T-cell (primary cell): ENCODE results near the gene MYO7A. TPM values are rescaled to one million over a fixed set of nuclear protein-coding genes. Genes with fewer than 3 reads are reported as not detected.

Source experiments
- ATAC-seq, 4 experiments: fragments of 200-7000 bp in 3 of 4; fragments of 150-1000 bp in 1 of 4; cut with Tn5 transposase; replicated peaks in 1 of 4; 1 replicate in 3 of 4; 2 replicates in 1 of 4; pipeline ENCODE4 v1.10.0; 2021; ENCODE audit warnings: moderate library complexity in 3 of 4, mild to moderate bottlenecking in 2 of 4, moderate number of reproducible peaks in 1 of 4
- CTCF ChIA-PET, 2 donors: fragments of 300-600 bp; sonication (Branson Sonifier 250); formaldehyde crosslinking; loops; one replicate each; lab custom pipeline; 2022; ENCODE audit warnings: antibody characterized with exemption in 2 of 2; lab: Charles Lee
- POLR2A ChIA-PET, 2 donors: fragments of 300-600 bp; sonication (Branson Sonifier 250); formaldehyde crosslinking; loops; one replicate each; lab custom pipeline; 2022; ENCODE audit warnings: antibody characterized with exemption in 2 of 2; lab: Charles Lee
- DNase-seq, 35 experiments: peaks; one replicate each; pipeline versions ENCODE4 v3.0.0 to v3.0.0-alpha.2; 2013 to 2023
- H3K27ac ChIP-seq: one replicate; pipeline ENCODE4 v1.5.1; 2013; ENCODE audit warnings: low read length
- H3K27me3 ChIP-seq, 2 experiments: replicated peaks in 1 of 2; 1 replicate in 1 of 2; 2 replicates in 1 of 2; pipeline versions ENCODE4 v1.6.1 to v1.7.0; 2013; ENCODE audit warnings: low read length in 1 of 2, mixed read lengths in 1 of 2; ENCODE audit not compliant: control insufficient read depth in 2 of 2, insufficient read depth in 2 of 2; ENCODE audit errors: extremely low read depth in 1 of 2
- H3K36me3 ChIP-seq, 2 donors: 1 replicate in 1 of 2; 2 replicates in 1 of 2; pipeline versions ENCODE4 v1.6.1 to v1.7.0; 2013; ENCODE audit warnings: low read length in 1 of 2; ENCODE audit not compliant: control insufficient read depth in 2 of 2, insufficient read depth in 1 of 2; ENCODE audit errors: extremely low read depth in 1 of 2
- H3K4me1 ChIP-seq, 2 experiments: 1 replicate in 1 of 2; 2 replicates in 1 of 2; pipeline versions ENCODE4 v1.6.1 to v1.7.0; 2013; ENCODE audit warnings: low read length in 2 of 2, mixed read lengths in 1 of 2; ENCODE audit not compliant: insufficient read depth in 2 of 2, control insufficient read depth in 1 of 2; ENCODE audit errors: extremely low read depth in 1 of 2
- H3K4me3 ChIP-seq, 2 donors: 1 replicate in 1 of 2; 2 replicates in 1 of 2; pipeline versions ENCODE4 v1.5.1 to v1.7.0; 2013; ENCODE audit warnings: mild to moderate bottlenecking in 2 of 2, low read length in 1 of 2, moderate library complexity in 1 of 2; ENCODE audit not compliant: control insufficient read depth in 1 of 2; ENCODE audit errors: extremely low read depth in 1 of 2
- H3K9me3 ChIP-seq: 2 replicates; pipeline ENCODE4 v1.7.0; 2013
- H3K27ac Mint-ChIP-seq, 2 donors: one replicate each; pipeline ENCODE4 v1.8.0; 2020 to 2021; ENCODE audit warnings: mild to moderate bottlenecking in 2 of 2, mixed read lengths in 2 of 2
- H3K27me3 Mint-ChIP-seq, 2 donors: one replicate each; pipeline ENCODE4 v1.8.0; 2021 to 2022; ENCODE audit warnings: mixed read lengths in 2 of 2
- H3K36me3 Mint-ChIP-seq: one replicate; pipeline ENCODE4 v1.8.0; 2021; ENCODE audit warnings: mixed read lengths
- H3K4me1 Mint-ChIP-seq, 3 donors: one replicate each; pipeline ENCODE4 v1.8.0; 2020 to 2022; ENCODE audit warnings: mixed read lengths in 3 of 3, mild to moderate bottlenecking in 1 of 3
- H3K4me3 Mint-ChIP-seq, 3 donors: one replicate each; pipeline ENCODE4 v1.8.0; 2020 to 2022; ENCODE audit warnings: mild to moderate bottlenecking in 3 of 3, mixed read lengths in 3 of 3, moderate library complexity in 3 of 3
- H3K9me3 Mint-ChIP-seq, 3 donors: one replicate each; pipeline ENCODE4 v1.8.0; 2020 to 2022; ENCODE audit warnings: mixed read lengths in 3 of 3
- WGBS: methylation state at CpG from one replicate; pipeline ENCODE4 v1.1.5; 2013; ENCODE audit warnings: missing lambda C conversion rate; ENCODE audit not compliant: insufficient coverage; 5-methylcytosine and 5-hydroxymethylcytosine counted together
- total RNA-seq, 35 experiments: library from RNA in 6 of 35; stranded (reverse) in 6 of 35; fragments of 120-200 nt in 1 of 35; gene quantifications; one replicate each; pipeline versions ENCODE4 v1.2.1 to v1.2.4 and lab custom pipeline; 2013 to 2026

The MYO7A gene
- total RNA-seq, 5 donors from 2014 or later (not counting 1 experiment from before 2014, with no cell fraction given) = 0.15 to 1.7 (median 0.44) TPM

DNA sequence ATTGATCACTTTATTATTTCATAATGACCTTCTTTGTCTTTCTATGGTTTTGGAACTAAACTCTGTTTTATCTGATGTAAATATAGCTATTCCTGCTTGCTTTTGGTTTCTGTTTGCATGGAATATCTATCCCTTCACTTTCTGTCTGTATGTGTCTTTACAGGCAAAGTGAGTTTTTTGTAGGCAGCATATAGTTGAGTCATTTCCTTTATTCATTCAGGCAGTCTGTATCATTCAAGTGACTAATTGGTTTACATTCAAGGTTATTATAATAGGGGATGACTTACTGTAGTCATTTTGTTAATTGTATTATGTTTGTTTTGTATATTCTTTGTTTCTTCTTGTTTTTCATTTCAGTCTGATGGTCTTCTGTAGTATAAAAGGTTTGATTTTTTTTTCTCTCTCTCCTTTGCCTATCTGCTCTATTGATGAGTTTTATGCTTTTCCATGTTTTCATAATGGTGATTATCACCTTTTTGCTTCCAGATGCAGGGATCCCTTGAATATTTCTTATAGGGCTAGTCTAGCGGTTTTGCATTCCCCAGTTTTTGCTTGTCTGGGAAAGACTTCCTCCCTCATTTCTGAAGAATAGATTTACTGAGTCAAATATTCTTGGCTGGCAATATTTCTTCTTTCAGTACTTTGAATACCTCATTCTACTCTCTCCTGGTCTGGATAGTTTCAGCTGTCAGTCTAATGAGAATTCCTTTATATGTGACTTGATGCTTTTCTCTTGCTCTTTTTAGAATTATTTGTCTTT lies 123.0 kb downstream of the MYO7A start:
- Mint-ChIP-seq H3K36me3 (no peaks in the 10 kb centered on the region), H3K9me3 (peaks cover 7 to 25% (median 13%) of the 10 kb centered on the region in 3 donors), H3K4me1 (no peaks in the 10 kb centered on the region), H3K4me3 (no peak overlapping the region), H3K27me3 (peaks cover 4 to 10% of the 10 kb centered on the region in 2 donors), H3K27ac (no peak overlapping the region)
- ATAC-seq = no peak
- ChIA-PET POLR2A (interaction anchor here in 1 of 2 donors (0.7 kb wide), 1 partner anchor 268 kb away, joined by 4 read pairs; no protein-coding TSS in a partner anchor), CTCF (no interaction called here)
- no CpG with 5 or more reads among the region's 1 CpG for WGBS
- peaks cover 3% of the 10 kb centered on the region for H3K9me3 ChIP-seq
- no peak for DNase-seq
- H3K4me1 ChIP-seq = no peaks in the 10 kb centered on the region
- no peaks in the 10 kb centered on the region for H3K36me3 ChIP-seq
- H3K27me3 ChIP-seq = peaks cover 0 to 11% of the 10 kb centered on the region in 2 experiments
- no peak overlapping the region for H3K4me3 ChIP-seq
- H3K27ac ChIP-seq = no peak overlapping the region

DNA sequence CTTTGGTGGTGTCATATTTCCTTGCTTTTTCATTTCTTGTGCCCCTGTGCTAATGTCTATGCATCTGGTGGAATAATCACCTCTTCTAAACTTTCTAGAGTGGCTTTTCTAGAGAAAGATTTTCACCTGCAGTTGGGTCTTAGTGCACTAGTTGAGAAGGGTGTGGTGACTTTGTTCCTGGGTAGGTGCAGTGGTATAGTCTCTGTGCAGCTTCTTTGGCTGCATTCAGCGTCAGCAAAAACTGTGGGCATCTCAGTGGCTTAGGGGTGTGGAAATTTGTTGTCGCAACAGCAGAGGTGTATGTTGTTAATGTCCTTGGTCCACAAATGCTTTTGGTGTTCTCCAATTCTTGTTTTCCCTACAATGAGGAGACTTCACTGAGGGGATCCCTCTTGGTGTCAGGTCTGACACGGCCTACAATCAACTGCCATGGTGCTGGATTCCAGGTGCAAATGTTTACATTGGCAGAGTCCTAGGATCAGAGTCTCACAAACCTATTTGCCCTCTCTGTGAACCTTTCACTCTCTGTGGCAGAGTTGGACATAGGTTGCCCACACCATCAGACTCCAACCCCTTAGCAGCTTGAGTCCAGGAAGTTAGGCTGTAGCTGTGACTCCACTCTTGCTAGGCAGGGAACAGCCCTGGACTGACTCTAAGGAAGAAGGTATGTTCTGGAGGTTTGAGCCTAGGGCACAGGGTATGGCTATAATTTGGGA lies 124.7 kb downstream of the MYO7A start:
- ChIA-PET CTCF (no interaction called here), POLR2A (no interaction called here)
- ATAC-seq (no peak), DNase-seq (no peak)
- no peaks in the 10 kb centered on the region for H3K36me3 ChIP-seq
- no peaks in the 10 kb centered on the region for H3K4me1 ChIP-seq
- 96% methylated on average over 3 of the region's 3 CpGs for WGBS
- H3K27ac ChIP-seq = no peak overlapping the region
- H3K9me3 ChIP-seq = peaks cover 3% of the 10 kb centered on the region
- no peaks in the 10 kb centered on the region for H3K36me3 Mint-ChIP-seq
- no peaks in the 10 kb centered on the region for H3K4me1 Mint-ChIP-seq
- peaks cover 11 to 16% of the 10 kb centered on the region in 2 donors for H3K27me3 Mint-ChIP-seq
- peaks cover 7 to 25% (median 13%) of the 10 kb centered on the region in 3 donors for H3K9me3 Mint-ChIP-seq
- H3K27me3 ChIP-seq = peaks cover 0 to 11% of the 10 kb centered on the region in 2 experiments
- H3K27ac Mint-ChIP-seq = no peak overlapping the region
- H3K4me3 Mint-ChIP-seq = no peak overlapping the region
- no peak overlapping the region for H3K4me3 ChIP-seq

GRCh38 chr11:77253690-77254089 lies 125.6 kb downstream of the MYO7A start:
- 57% methylated on average over 1 of the region's 1 CpG for WGBS
- no peaks in the 10 kb centered on the region for H3K4me1 ChIP-seq
- H3K36me3 ChIP-seq = no peaks in the 10 kb centered on the region
- Mint-ChIP-seq H3K4me3 (no peak overlapping the region), H3K27me3 (peaks cover 13 to 16% of the 10 kb centered on the region in 2 donors), H3K9me3 (peaks cover 7 to 25% (median 13%) of the 10 kb centered on the region in 3 donors), H3K27ac (no peak overlapping the region), H3K36me3 (no peaks in the 10 kb centered on the region), H3K4me1 (no peaks in the 10 kb centered on the region)
- H3K9me3 ChIP-seq = peaks cover 3% of the 10 kb centered on the region
- ChIA-PET CTCF (no interaction called here), POLR2A (no interaction called here)
- H3K27ac ChIP-seq = no peak overlapping the region
- H3K27me3 ChIP-seq = peaks cover 0 to 11% of the 10 kb centered on the region in 2 experiments
- no peak overlapping the region for H3K4me3 ChIP-seq
- no peak for ATAC-seq
- no peak for DNase-seq

- CTCF ChIA-PET = no interaction called here
Observed at GRCh38 chr11:77259641-77260040, 131.6 kb downstream of the MYO7A start.

GRCh38 chr11:77262803-77263202 lies 134.8 kb downstream of the MYO7A start:
- Mint-ChIP-seq H3K9me3 (peaks cover 3 to 17% (median 17%) of the 10 kb centered on the region in 3 donors), H3K27me3 (peaks cover 12% of the 10 kb centered on the region in 2 donors), H3K36me3 (no peaks in the 10 kb centered on the region), H3K27ac (no peak overlapping the region), H3K4me1 (no peaks in the 10 kb centered on the region), H3K4me3 (no peak overlapping the region)
- H3K4me1 ChIP-seq = no peaks in the 10 kb centered on the region
- H3K36me3 ChIP-seq = no peaks in the 10 kb centered on the region
- no peak overlapping the region for H3K27ac ChIP-seq
- ChIA-PET POLR2A (no interaction called here), CTCF (interaction anchor here (0.6 kb wide), 2 partner anchors 68 to 285 kb away, joined by 3 to 4 read pairs; no protein-coding TSS in a partner anchor)
- H3K9me3 ChIP-seq = peaks cover 4% of the 10 kb centered on the region
- no peaks in the 10 kb centered on the region for H3K27me3 ChIP-seq
- DNase-seq (no peak), ATAC-seq (no peak)
- H3K4me3 ChIP-seq = no peak overlapping the region

More at GRCh38 chr11:77259641-77260040, 131.6 kb downstream of the MYO7A start:
- H3K27ac Mint-ChIP-seq = no peak overlapping the region
- H3K9me3 Mint-ChIP-seq = peaks cover 3 to 17% (median 17%) of the 10 kb centered on the region in 3 donors
- Histone ChIP-seq H3K4me3 (no peak overlapping the region), H3K27me3 (no peaks in the 10 kb centered on the region), H3K4me1 (no peaks in the 10 kb centered on the region), H3K9me3 (peaks cover 4% of the 10 kb centered on the region), H3K27ac (no peak overlapping the region), H3K36me3 (no peaks in the 10 kb centered on the region)
- no peak overlapping the region for H3K4me3 Mint-ChIP-seq
- WGBS = no CpG with 5 or more reads among the region's 2 CpGs
- no peaks in the 10 kb centered on the region for H3K36me3 Mint-ChIP-seq
- H3K27me3 Mint-ChIP-seq = peaks cover 21 to 22% of the 10 kb centered on the region in 2 donors
- ATAC-seq (no peak), DNase-seq (no peak)
- POLR2A ChIA-PET = no interaction called here
- no peaks in the 10 kb centered on the region for H3K4me1 Mint-ChIP-seq
